Mucosa of rectum (tissue), 2 donors: ENCODE results near the gene RNF123.

Source experiments
- H3K27ac ChIP-seq, 2 donors: one replicate each; pipeline ENCODE4 v1.7.0; 2013; ENCODE audit warnings: inconsistent platforms in 2 of 2, low read depth in 2 of 2, low read length in 2 of 2
- H3K27me3 ChIP-seq, 2 donors: one replicate each; pipeline ENCODE4 v1.7.0; 2013; ENCODE audit warnings: low read length in 2 of 2; ENCODE audit not compliant: control insufficient read depth in 2 of 2, insufficient read depth in 2 of 2
- H3K36me3 ChIP-seq, 2 donors: one replicate each; pipeline ENCODE4 v1.7.0; 2013; ENCODE audit warnings: low read length in 2 of 2; ENCODE audit not compliant: control insufficient read depth in 2 of 2, insufficient read depth in 2 of 2
- H3K4me1 ChIP-seq, 2 donors: one replicate each; pipeline ENCODE4 v1.7.0; 2013; ENCODE audit warnings: low read length in 2 of 2, mild to moderate bottlenecking in 1 of 2; ENCODE audit not compliant: control insufficient read depth in 2 of 2, insufficient read depth in 2 of 2
- H3K4me3 ChIP-seq, 2 donors: one replicate each; pipeline ENCODE4 v1.7.0; 2013; ENCODE audit warnings: low read length in 2 of 2
- H3K9ac ChIP-seq, 2 donors: one replicate each; pipeline ENCODE4 v1.7.0; 2013; ENCODE audit warnings: low read length in 2 of 2, low read depth in 1 of 2, mild to moderate bottlenecking in 1 of 2
- H3K9me3 ChIP-seq, 2 donors: one replicate each; pipeline ENCODE4 v1.7.0; 2013; ENCODE audit warnings: low read length in 2 of 2; ENCODE audit not compliant: control insufficient read depth in 2 of 2
- donor health status: healthy.
- donor health status: Normal muscosa, but diverticular disease.

The RNF123 gene

GRCh38 chr3:49717959-49718857 lies 28.9 kb downstream of the RNF123 start:
- H3K9me3 ChIP-seq = no peaks in the 10 kb centered on the region
- H3K27me3 ChIP-seq = no peaks in the 10 kb centered on the region
- H3K4me3 ChIP-seq = peak overlapping the region; percentile 87 to 89
- H3K36me3 ChIP-seq = peaks cover 23 to 25% of the 10 kb centered on the region in 2 donors
- no peak overlapping the region for H3K27ac ChIP-seq
- H3K9ac ChIP-seq = peak overlapping the region in 1 of 2 donors; percentile 56
- peaks cover 24 to 26% of the 10 kb centered on the region in 2 donors for H3K4me1 ChIP-seq

- no peaks in the 10 kb centered on the region for H3K9me3 ChIP-seq
- peaks cover 23 to 25% of the 10 kb centered on the region in 2 donors for H3K36me3 ChIP-seq
- peak overlapping the region; percentile 56 to 63 for H3K9ac ChIP-seq
- peak overlapping the region; percentile 87 to 89 for H3K4me3 ChIP-seq
- peak overlapping the region in 1 of 2 donors; percentile 65 for H3K27ac ChIP-seq
- no peaks in the 10 kb centered on the region for H3K27me3 ChIP-seq
- peaks cover 25 to 27% of the 10 kb centered on the region in 2 donors for H3K4me1 ChIP-seq
Observed at GRCh38 chr3:49718858-49719213, 29.5 kb downstream of the RNF123 start.

- H3K27ac ChIP-seq = peak within 1 kb of the TSS; percentile 37 to 65
Observed at GRCh38 chr3:49719214-49719884, 30.0 kb downstream of the RNF123 start, which contains the start of gene AMIGO3. Gene AMIGO3, minus strand, starts transcription at chr3:49719684. Its CDS starts 219 bp downstream, at chr3:49719465.

GRCh38 chr3:49720855-49721595 lies 31.7 kb downstream of the RNF123 start:
- Histone ChIP-seq H3K4me1 (peaks cover 36 to 38% of the 10 kb centered on the region in 2 donors), H3K36me3 (peaks cover 20 to 30% of the 10 kb centered on the region in 2 donors), H3K9ac (no peak overlapping the region)

More at GRCh38 chr3:49719214-49719884, 30.0 kb downstream of the RNF123 start, which contains the start of gene AMIGO3:
- H3K27me3 ChIP-seq = no peaks in the 10 kb centered on the region
- peaks cover 23 to 25% of the 10 kb centered on the region in 2 donors for H3K36me3 ChIP-seq
- H3K4me3 ChIP-seq = peak within 1 kb of the TSS; percentile 87 to 89
- H3K9ac ChIP-seq = peak within 1 kb of the TSS; percentile 56 to 63
- H3K9me3 ChIP-seq = no peaks in the 10 kb centered on the region
- peaks cover 27% of the 10 kb centered on the region in 2 donors for H3K4me1 ChIP-seq

GRCh38 chr3:49721596-49721895 lies 32.2 kb downstream of the RNF123 start:
- no peaks in the 10 kb centered on the region for H3K27me3 ChIP-seq
- H3K4me3 ChIP-seq = no peak overlapping the region
- no peak overlapping the region for H3K9ac ChIP-seq
- no peaks in the 10 kb centered on the region for H3K9me3 ChIP-seq
- H3K4me1 ChIP-seq = peaks cover 36 to 42% of the 10 kb centered on the region in 2 donors
- peaks cover 20 to 31% of the 10 kb centered on the region in 2 donors for H3K36me3 ChIP-seq
- H3K27ac ChIP-seq = no peak overlapping the region

More at GRCh38 chr3:49720855-49721595, 31.7 kb downstream of the RNF123 start:
- no peak overlapping the region for H3K27ac ChIP-seq
- H3K9me3 ChIP-seq = no peaks in the 10 kb centered on the region
- no peak overlapping the region for H3K4me3 ChIP-seq
- H3K27me3 ChIP-seq = no peaks in the 10 kb centered on the region

GRCh38 chr3:49721896-49722781 lies 32.8 kb downstream of the RNF123 start:
- H3K36me3 ChIP-seq = peaks cover 22 to 36% of the 10 kb centered on the region in 2 donors
- H3K9ac ChIP-seq = peak overlapping the region; percentile 99 to 100
- H3K27ac ChIP-seq = peak overlapping the region; percentile 98 to 99
- H3K27me3 ChIP-seq = no peaks in the 10 kb centered on the region
- H3K9me3 ChIP-seq = no peaks in the 10 kb centered on the region
- peaks cover 36 to 42% of the 10 kb centered on the region in 2 donors for H3K4me1 ChIP-seq
- peak overlapping the region; percentile 91 to 98 for H3K4me3 ChIP-seq

GRCh38 chr3:49722896-49723295 lies 33.5 kb downstream of the RNF123 start:
- H3K36me3 ChIP-seq = peaks cover 26 to 44% of the 10 kb centered on the region in 2 donors
- H3K27ac ChIP-seq = peak overlapping the region; percentile 98 to 99
- no peaks in the 10 kb centered on the region for H3K9me3 ChIP-seq
- H3K27me3 ChIP-seq = no peaks in the 10 kb centered on the region
- H3K9ac ChIP-seq = peak overlapping the region; percentile 99 to 100
- H3K4me3 ChIP-seq = peak overlapping the region; percentile 91 to 98
- H3K4me1 ChIP-seq = peaks cover 36 to 42% of the 10 kb centered on the region in 2 donors

- Histone ChIP-seq H3K9ac (peak overlapping the region; percentile 99 to 100), H3K4me3 (peak overlapping the region; percentile 91 to 98), H3K4me1 (peaks cover 35 to 42% of the 10 kb centered on the region in 2 donors), H3K27ac (peak overlapping the region; percentile 98 to 99), H3K36me3 (peaks cover 28 to 47% of the 10 kb centered on the region in 2 donors), H3K9me3 (no peaks in the 10 kb centered on the region), H3K27me3 (no peaks in the 10 kb centered on the region)
Observed at GRCh38 chr3:49723296-49723627, 33.9 kb downstream of the RNF123 start.
